ENCODE measurements around the gene CERS6.

CERS6 gene

GRCh38 chr2:168536925-168537466 lies 80.9 kb downstream of the CERS6 start:
- no peak for DNase-seq

GRCh38 chr2:168538133-168538532 lies 82.1 kb downstream of the CERS6 start:
- DNase-seq = no peak

DNA sequence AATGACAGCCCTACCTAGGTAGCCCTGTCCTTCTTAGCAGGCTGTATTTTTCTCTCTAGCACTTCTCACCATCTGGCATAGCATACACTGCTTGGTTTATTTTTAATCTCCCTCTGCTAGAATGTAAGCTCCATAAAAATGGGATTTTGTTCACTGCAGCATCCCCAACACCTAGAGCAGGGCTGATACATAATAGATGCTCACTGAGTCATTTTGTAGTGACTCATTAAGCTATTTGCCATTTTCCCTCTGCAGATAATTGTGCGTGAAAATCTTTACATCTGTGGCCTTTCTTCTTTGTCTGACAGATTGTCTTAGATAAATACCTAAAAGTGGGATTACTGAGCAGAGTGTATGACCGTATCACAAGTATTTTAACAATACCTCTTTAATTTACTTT lies 82.5 kb downstream of the CERS6 start:
- DNase-seq = no peak

DNA sequence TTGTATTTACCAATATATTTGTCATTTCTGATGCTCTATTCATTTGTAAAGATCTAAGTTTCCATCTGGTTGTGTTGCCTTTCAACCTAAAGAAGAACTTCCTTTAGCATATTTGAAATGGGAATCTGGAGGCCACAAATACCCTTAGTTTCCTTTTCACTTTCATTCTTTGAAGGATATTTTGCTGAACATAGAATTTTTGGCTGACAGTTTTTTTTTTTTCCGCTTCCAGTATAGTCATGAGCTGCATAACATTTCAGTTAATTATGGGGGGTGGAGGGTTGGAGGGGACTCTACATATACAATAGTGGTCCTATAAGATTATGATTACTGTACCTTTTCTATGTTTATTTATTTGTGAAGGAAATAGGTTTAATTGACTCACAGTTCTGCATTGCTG lies 83.9 kb downstream of the CERS6 start:
- DNase-seq = no peak

GRCh38 chr2:168541858-168542257 lies 85.8 kb downstream of the CERS6 start:
- DNase-seq = no peak

DNA sequence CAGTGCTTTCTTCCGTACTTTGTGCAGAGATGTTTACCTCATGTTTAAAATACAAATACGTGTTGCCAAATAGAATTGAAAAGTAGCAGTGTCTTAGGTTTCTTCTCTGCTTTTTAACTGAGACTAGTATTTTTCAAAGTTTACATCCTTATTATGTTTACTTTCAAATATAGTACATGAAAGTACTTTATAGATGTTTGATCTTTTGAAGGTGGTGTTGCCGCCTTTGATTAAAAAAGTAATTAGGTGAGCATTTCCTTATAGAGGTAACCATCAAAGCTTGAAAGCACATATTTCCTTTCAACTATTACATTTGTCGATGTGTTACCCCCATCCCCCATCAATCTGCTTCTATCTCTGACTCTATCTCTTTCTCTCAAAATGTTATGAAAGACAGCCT lies 87.0 kb downstream of the CERS6 start:
- DNase-seq = no peak

- DNase-seq = no peak
Observed at GRCh38 chr2:168543935-168544334, 87.9 kb downstream of the CERS6 start.

- DNase-seq = no peak
Observed at GRCh38 chr2:168545439-168546082, 89.5 kb downstream of the CERS6 start.

DNA sequence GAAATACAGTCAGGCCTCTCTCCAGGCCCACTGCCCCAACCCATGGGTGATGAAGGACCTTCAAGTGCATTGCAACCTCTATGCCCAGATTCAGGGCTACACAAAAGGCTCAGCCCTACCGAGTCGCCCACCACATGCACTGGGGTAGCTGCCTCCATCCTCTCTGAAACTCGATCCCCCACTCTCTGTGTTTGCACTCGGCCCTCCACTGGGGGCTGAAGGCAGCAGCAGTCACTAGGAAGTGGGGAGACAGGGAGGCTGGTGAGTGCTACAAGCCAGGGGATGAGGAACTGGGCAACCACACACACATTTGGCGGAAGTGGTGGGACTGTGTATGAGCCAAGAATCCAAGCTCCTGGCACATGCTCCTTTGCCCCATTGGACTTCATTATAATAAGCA lies 94.6 kb downstream of the CERS6 start:
- DNase-seq = no peak

DNA sequence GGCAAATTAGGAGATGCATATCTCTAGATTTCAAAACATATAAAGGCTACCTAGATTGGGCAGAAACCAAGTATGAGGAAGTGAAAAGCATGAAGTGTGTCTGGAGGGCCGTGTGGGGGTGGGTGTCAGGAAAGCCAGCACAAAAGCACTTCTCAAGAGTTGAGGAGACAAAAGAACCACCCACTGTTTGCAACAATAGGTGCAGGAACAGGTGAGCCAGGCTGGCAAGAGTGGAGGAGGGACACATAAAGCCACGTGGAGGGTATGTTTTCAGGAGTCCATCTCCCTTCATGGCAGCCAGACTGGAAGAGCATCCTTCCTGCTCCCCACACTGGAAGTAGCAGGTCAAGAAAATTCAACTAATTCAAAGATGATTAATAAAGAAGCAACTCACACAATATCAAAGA lies 96.4 kb downstream of the CERS6 start:
- DNase-seq = no peak

- no peak for DNase-seq
Observed at GRCh38 chr2:168555283-168555682, 99.2 kb downstream of the CERS6 start.

GRCh38 chr2:168559187-168559586 lies 103.1 kb downstream of the CERS6 start:
- DNase-seq = no peak

DNA sequence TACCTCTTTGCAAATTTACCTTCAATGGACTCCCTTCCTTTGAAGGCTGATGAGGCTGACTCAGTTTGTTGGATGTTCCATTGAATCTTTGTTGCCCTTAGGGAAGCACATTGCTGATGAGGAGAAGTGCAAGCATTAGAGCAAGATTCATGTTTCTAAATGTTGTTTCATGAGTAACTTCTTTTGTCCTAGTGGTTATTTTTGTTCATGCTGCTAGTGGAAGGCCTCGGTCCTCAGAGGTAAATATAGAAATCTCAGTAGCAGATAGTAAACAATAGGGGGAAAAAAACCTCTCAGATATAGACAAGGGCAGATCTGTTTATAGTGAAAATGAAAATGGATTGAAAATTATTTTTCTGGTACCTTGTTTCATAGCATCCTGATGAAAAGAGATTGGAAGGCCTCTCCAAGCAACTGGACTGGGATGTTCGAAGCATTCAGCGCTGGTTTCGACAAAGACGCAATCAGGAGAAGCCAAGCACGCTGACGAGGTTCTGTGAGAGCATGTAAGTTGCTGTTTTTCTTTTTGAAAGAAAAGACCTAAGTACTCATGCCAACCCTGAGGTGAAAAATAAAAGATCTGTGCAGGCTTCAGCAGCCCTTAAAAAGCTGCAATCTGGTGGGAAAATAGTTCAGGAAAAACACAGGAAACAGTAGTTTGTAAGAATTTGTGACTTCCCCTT lies 104.9 kb downstream of the CERS6 start:
- no peak for DNase-seq

GRCh38 chr2:168561991-168562390 lies 105.9 kb downstream of the CERS6 start:
- DNase-seq = no peak

GRCh38 chr2:168562971-168563370 lies 106.9 kb downstream of the CERS6 start:
- DNase-seq = no peak

GRCh38 chr2:168564641-168565040 lies 108.6 kb downstream of the CERS6 start:
- DNase-seq = no peak

GRCh38 chr2:168565112-168565511 lies 109.0 kb downstream of the CERS6 start:
- DNase-seq = no peak

- no peak for DNase-seq
Observed at GRCh38 chr2:168565512-168565911, 109.4 kb downstream of the CERS6 start.

DNA sequence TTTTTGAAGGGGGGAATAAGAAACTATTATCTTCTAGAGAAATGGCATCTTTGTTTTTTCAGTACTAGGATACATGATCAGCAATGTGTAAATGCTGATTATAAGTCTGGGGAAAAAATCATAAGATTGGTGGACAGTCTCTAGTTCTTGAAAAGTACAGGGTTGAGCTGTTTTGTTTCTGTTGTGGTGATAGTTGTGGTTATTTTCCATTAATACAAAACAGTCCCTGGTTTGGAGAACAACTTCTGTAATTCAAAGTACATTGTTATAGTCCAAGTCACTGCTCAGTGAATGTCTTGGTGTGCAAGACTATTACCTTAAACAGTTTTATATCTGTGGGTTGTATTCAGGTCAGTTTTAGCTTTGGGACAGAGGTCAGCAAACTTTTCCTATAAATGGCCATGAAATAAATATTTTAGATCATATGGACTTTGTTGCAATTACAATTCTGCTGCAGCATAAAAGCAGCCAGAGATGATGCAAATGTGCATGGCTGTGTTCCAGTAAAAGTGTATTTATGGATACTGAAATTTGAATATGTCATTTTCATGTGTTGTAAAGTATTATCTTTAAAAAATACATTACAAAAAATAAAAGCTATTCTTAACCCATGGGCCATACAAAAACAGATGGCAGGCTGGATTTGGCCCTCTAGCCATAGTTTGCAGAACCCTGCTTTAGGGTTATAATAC lies 111.0 kb downstream of the CERS6 start:
- no peak for DNase-seq

GRCh38 chr2:168567836-168568235 lies 111.8 kb downstream of the CERS6 start:
- no peak for DNase-seq

DNA sequence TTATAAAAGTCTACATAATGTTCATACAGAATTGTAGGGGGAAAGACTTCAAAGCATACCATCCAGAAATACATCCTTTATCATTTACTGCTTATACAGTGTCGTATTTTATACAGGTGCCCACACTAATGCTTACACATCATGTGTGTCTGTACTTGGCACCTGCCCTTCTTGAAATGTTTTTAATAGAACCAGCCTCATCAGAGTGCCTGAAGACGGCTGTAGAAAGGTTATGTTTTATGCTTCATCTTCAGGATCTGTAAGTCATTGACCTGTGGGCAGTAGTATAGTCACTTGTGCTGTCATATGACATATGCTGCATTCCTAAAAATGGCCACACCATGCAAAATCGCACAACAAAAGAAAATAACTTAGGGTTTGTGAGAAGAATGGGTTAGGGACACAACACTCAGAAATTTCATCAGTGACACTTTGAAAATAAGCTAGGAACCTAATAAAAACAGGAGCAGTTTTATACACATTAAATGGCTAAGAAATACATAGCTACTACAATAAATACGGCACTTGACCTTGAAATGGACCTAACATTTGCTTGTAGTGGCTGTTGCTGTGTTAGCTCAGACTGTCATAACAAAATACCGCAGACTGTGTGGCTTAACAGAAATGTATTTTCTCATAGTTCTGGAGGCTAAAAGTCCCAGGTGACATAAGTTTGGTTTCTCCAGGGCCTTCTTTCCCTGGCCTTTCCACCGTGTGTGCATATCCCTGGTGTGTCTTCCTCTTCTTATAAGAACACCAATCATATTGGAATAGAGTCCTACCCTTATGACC lies 112.6 kb downstream of the CERS6 start:
- DNase-seq = no peak

DNA sequence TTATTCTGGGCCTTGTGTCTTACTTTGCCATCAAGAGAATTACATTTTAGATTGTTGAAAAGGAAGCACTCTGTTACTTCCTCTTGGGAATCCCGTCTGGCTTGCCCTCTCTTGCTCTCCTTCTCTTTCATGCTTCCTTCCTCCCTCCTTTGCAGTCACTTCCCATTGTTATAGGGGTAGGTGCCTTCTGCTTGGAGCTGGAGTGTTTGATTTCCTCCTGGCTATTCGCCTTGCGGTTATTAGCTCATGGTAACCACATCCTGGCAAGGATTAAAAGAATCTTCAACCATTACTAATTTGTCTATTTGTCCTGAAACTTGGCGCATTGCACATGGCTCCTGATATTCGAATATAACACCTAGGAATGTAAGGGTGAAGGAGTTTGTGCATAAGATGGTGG lies 115.0 kb downstream of the CERS6 start:
- DNase-seq = no peak
